Ovary (tissue), 3 donors: Measurements from ENCODE around the gene AHRR.

Experiments used
- CTCF ChIP-seq, 3 donors: fragments of 450-650 bp in 2 of 3; fragments of 200-600 bp in 1 of 3; IDR thresholded peaks; one replicate each; pipeline versions ENCODE4 v1.5.1 to v1.8.0; 2016 to 2022; ENCODE audit warnings: antibody characterized with exemption in 3 of 3, mild to moderate bottlenecking in 1 of 3
- POLR2A ChIP-seq: fragments of 450-650 bp; IDR thresholded peaks from one replicate; pipeline ENCODE4 v1.6.1; 2017; ENCODE audit warnings: antibody characterized with exemption, mild to moderate bottlenecking, moderate library complexity
- donor health status: DM: no; HTN: no; CAD: no.

- TF ChIP-seq CTCF (IDR thresholded peaks at IDR 0.05) (no peak), POLR2A (no peak)
Observed at GRCh38 chr5:342501-343460, 21.3 kb downstream of the AHRR start.
